GM21447 (cell line): ENCODE data around the gene UFM1.
"Not testable (repeated sequence)": the region's sequence is repeated elsewhere in the genome, so short reads cannot be mapped to it uniquely, and the experiment has no call there.

Experiments
- ATAC-seq: cut with Tn5 transposase; IDR thresholded peaks from one replicate; pipeline ENCODE4 v1.9.1; 2021; ENCODE audit not compliant: unreplicated experiment

The UFM1 gene

GRCh38 chr13:38363746-38364145 is 14.1 kb downstream of the UFM1 start:
- ATAC-seq: not testable (repeated sequence)

GRCh38 chr13:38365661-38366060 is 16.0 kb downstream of the UFM1 start:
- ATAC-seq: no peak

GRCh38 chr13:38366954-38367645 is 17.4 kb downstream of the UFM1 start:
- no peak for ATAC-seq

GRCh38 chr13:38369058-38369457 is 19.4 kb downstream of the UFM1 start:
- no peak for ATAC-seq

DNA sequence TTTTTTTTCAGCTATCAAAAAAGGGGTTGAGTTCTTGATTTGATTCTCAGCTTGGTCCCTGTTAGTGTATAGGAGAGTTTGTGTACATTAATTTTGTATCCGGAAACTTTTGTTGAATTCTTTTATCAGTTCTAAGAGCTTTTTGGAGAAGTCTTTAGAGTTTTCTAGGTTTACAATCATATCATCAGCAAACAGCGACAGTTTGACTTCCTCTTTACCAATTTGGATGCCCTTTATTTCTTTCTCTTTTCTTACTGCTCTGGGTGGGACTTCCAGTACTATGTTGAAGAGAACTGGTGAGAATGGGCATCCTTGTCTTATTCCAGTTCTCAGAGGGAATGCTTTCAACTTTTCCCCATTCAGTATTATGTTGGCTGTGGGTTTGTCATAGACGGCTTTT is 20.4 kb downstream of the UFM1 start:
- not testable (repeated sequence) for ATAC-seq

DNA sequence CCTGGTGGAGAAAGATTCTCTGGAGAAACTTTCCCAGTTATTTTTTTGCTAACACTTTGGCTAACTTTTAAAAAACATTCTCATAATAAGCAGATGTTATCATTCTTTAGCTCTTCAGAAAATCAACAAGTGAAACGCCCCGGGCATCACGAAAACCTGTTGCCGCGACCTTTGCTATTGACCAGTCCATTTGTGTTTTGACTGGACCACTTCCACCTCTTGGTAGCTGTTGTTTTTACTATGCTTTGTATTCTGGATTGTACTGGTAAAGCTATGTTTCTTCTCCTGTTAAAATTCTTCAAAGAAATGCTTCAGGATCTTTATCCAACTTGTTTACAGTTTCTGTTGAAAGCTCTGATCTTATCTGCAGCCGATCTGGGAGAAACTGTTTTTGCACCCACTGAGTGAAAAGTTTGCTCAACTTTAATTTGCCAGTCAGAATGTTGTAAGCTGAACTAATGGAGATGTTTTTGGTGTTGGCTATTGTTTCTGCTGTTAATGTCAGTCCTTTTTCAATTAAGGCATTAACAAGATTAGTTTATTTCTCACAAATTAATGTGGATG is 23.3 kb downstream of the UFM1 start:
- ATAC-seq: no peak

DNA sequence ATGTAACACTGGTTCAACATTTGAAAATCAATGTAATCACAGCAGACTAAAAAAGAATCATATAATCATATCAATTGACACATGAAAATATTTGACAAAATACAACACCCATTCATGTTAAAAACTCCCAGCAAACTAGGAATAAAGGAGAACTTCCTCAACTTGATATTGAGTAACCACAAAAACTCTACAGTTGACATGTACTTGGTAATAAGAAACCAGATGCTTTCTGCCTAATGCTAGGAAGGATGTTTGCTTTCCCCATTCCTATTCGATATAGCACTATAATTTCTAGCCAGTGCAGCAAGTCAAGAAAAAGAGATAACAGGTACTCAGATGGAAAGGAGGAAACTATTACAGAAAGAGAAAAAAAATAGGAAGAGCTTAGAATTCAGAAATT is 26.9 kb downstream of the UFM1 start:
- no peak for ATAC-seq

GRCh38 chr13:38381890-38382289 is 32.2 kb downstream of the UFM1 start:
- ATAC-seq: no peak

DNA sequence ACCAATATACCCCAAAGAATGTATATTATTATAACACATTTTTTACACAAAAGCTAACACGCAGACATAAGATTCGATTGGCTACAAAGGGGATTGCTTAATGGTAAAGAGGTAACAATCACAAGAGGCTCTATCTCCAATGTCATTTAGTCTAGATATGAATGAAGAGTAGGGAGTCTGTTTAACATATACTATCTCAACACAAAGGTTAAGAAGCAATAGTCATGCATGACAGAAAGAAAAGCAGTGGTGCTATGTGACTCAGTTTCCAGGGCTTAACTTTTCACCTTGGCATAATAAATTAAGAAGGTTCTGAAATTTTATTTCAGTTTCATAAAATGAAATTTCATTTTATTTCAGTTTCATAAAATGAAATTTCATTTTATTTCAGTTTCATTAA is 33.3 kb downstream of the UFM1 start:
- ATAC-seq: no peak

GRCh38 chr13:38384171-38384570 is 34.5 kb downstream of the UFM1 start:
- no peak for ATAC-seq

GRCh38 chr13:38385153-38385891 is 35.7 kb downstream of the UFM1 start:
- ATAC-seq: no peak

DNA sequence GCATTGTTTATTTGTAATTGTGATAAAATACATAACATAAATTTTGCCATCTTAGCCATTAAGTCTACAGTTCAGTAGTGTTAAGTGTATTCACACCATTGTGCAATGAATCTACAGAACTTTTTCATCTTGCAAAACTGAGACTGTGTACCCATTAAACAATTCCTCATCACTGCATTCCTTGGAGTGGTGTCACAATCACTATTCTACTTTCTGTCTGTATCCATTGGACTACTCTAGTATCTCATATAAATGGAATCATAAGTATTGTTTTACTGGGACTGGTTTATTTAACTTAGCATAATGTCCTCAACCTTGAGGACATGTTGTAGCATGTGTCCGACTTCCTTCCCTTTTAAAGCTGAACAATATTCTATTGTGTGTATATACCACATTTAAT is 36.8 kb downstream of the UFM1 start:
- ATAC-seq: no peak

GRCh38 chr13:38391341-38391740 is 41.7 kb downstream of the UFM1 start:
- no peak for ATAC-seq

- ATAC-seq: no peak
Observed at GRCh38 chr13:38394777-38395496, 45.3 kb downstream of the UFM1 start.

DNA sequence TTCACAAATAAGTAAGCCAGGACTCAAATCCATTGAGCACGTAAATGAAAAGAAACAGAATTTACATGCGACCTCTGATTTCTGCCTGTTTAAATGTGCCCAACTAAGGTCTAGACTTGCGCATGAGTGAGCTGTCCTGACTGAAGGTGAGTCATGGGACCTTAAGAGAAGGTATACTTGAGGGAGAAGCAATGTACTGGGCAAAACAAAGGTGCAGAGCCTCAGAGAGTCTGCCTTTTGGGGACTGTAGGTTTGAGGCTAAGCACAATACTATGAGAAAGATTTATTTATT is 45.8 kb downstream of the UFM1 start:
- ATAC-seq: no peak

DNA sequence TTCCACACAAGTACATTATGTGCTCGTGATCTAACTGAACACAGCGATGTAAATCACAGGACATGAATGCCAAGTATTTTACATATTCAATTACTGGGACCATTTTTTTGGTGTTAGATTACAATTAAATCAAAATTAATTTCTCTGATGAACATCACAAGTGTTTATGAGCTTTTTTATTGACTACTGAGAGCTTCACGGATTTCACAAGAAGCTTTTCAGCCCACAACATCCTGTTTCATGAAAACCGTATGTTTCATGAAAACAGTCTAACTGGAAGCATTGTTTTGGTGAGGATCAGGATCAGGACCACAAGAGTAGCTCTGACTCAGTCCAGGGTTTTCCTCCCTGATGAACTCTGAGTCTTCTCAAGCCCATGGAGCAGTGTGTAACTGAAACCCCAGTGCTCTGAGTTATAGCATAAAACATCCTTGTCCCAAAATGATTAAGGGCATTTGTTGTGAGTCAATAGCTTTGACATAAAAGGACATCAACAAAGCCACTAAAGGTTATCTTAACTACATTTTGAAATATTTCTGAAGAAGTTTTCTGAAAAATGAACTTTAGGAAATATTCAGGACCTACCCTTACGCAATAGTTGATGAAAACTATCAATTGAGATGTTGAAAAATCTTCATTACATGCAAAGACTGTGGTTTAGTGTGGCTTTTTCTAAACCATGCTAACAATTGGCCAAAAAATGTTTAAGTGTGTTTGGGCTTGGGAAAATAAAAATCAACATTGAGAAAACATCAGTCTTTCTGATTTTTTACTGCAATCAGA is 49.3 kb downstream of the UFM1 start:
- ATAC-seq: no peak

DNA sequence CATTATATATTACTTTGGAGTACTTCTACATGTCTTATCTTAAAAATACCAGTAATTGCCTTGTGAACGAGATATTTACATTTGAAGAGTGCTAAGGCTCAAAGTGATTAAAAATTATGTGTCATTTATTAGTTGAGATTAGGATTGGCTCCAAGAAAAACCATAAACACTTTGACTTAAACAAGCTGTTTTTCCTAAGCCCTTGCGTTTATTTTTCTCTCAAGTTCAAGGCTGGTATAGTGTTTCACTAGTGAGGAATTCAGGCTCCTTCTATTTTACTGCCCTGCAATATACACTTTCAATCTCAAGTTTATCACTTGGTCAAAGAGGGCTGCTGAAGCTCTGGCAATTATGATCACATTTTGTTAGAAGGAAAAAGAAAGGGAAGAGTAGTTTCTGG is 49.9 kb downstream of the UFM1 start:
- no peak for ATAC-seq

GRCh38 chr13:38401276-38401675 is 51.6 kb downstream of the UFM1 start:
- no peak for ATAC-seq

DNA sequence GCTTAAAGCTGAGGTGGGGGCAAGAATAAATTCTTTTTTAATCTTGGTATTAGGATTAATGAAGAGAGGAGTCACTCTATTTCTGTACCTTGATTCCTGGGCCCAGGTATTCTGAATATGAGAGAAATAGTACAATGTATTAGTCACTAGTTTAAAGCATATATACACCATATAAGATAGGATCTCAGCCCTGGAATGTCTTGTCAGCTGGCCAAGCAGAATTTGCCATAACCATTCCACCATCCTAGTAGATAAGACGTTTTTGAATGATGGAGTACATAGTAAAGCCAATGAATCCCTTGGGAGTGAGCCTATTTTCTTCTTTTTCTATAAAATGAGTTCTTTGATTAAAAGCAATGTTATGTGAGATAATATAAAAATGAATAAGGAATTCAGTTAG is 55.6 kb downstream of the UFM1 start:
- no peak for ATAC-seq

DNA sequence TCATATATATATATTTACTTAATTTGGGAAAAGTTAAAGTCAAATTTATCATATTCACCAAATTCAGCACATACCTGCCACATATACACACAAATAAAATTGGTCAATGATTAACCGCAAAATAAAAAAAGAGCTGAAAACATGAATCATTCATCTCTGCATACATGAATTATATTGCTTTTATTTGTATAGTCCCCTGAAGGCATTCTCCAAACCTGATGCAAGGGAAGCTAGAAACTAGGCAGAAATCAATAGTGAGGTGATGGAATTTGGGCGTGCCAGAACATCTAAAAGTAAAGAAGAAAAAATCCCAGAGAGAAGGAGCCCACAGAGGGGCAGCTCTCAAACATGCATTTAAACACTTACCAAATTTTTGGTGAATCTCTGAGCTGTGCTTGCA is 60.1 kb downstream of the UFM1 start:
- ATAC-seq: no peak

GRCh38 chr13:38412266-38412665 is 62.6 kb downstream of the UFM1 start:
- no peak for ATAC-seq
